Activated naive CD8-positive, alpha-beta T cell (primary cell): ENCODE data around the gene PYY.
"Not testable (repeated sequence)": the region's sequence is repeated elsewhere in the genome, so short reads cannot be mapped to it uniquely, and the experiment has no call there.

Source experiments
- H3K27ac Mint-ChIP-seq: one replicate; pipeline ENCODE4 v1.8.0; 2021; ENCODE audit warnings: mixed read lengths
- H3K27me3 Mint-ChIP-seq: one replicate; pipeline ENCODE4 v1.8.0; 2021; ENCODE audit warnings: mixed read lengths
- H3K36me3 Mint-ChIP-seq: one replicate; pipeline ENCODE4 v1.8.0; 2021; ENCODE audit warnings: mixed read lengths
- H3K4me1 Mint-ChIP-seq: one replicate; pipeline ENCODE4 v1.8.0; 2021; ENCODE audit warnings: low read depth, mixed read lengths
- H3K4me3 Mint-ChIP-seq: one replicate; pipeline ENCODE4 v1.8.0; 2021; ENCODE audit warnings: mild to moderate bottlenecking, mixed read lengths
- H3K9me3 Mint-ChIP-seq: one replicate; pipeline ENCODE4 v1.8.0; 2021; ENCODE audit warnings: low read depth, mixed read lengths

Gene PYY

GRCh38 chr17:43986225-43986981, 32.7 kb upstream of the PYY start:
- Mint-ChIP-seq H3K36me3 (no peaks in the 10 kb centered on the region), H3K27me3 (peaks cover 17% of the 10 kb centered on the region), H3K27ac (no peak overlapping the region), H3K4me1 (peaks cover 3% of the 10 kb centered on the region), H3K4me3 (no peak overlapping the region), H3K9me3 (no peaks in the 10 kb centered on the region)

GRCh38 chr17:43984521-43984920, 30.8 kb upstream of the PYY start:
- Mint-ChIP-seq H3K4me1 (peaks cover 3% of the 10 kb centered on the region), H3K9me3 (no peaks in the 10 kb centered on the region), H3K36me3 (no peaks in the 10 kb centered on the region), H3K4me3 (peak overlapping the region; percentile 42), H3K27ac (no peak overlapping the region), H3K27me3 (peaks cover 17% of the 10 kb centered on the region)

- Mint-ChIP-seq H3K27me3 (peaks cover 17% of the 10 kb centered on the region), H3K9me3 (no peaks in the 10 kb centered on the region), H3K4me3 (peak overlapping the region; percentile 66)
Measured at GRCh38 chr17:43983515-43984411, 30.0 kb upstream of the PYY start.

DNA sequence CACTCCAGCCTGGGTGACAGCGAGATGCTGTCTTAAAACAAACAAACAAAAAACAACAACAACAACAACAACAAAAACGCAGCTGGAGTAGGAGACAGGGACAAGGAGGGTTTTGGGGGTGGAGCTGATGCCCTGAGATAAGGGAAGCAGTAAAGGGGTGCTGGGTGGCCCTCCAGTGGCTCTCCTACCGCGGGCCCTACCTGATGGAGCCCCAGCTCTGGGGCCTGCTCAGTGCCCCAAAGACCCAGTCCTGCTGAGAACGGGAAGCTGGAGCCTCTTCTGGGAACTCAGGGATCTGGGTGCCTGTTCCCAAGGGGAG, 29.4 kb upstream of the PYY start:
- Mint-ChIP-seq H3K4me1 (peaks cover 3% of the 10 kb centered on the region), H3K27ac (no peak overlapping the region), H3K9me3 (no peaks in the 10 kb centered on the region), H3K36me3 (no peaks in the 10 kb centered on the region), H3K27me3 (peaks cover 19% of the 10 kb centered on the region), H3K4me3 (peak overlapping the region; percentile 66)

More at GRCh38 chr17:43983515-43984411, 30.0 kb upstream of the PYY start:
- Mint-ChIP-seq H3K27ac (no peak overlapping the region), H3K4me1 (peaks cover 3% of the 10 kb centered on the region), H3K36me3 (no peaks in the 10 kb centered on the region)

- no peak overlapping the region for H3K27ac Mint-ChIP-seq
- no peaks in the 10 kb centered on the region for H3K9me3 Mint-ChIP-seq
- H3K27me3 Mint-ChIP-seq = peaks cover 18% of the 10 kb centered on the region
- H3K4me3 Mint-ChIP-seq = no peak overlapping the region
- peaks cover 3% of the 10 kb centered on the region for H3K4me1 Mint-ChIP-seq
- no peaks in the 10 kb centered on the region for H3K36me3 Mint-ChIP-seq
Measured at GRCh38 chr17:43982171-43982570, 28.4 kb upstream of the PYY start.

DNA sequence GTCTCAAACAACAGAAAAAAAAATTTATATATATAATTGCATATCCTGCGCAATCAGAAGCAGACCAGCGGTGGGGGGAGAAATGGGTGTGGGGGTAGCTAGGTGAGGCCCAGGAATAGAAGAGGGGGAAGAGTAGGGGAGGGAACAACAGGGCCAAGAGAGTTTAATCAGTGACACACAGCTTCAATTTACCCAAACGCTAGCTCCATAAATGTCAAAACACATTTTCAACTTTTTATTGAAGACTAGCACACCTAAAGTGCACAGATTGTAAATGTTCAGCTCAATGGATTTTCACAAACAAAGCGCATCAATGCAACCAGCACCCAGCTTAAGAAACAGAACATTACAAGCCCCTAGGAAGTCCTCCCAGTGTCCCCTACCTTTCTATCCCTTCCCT, 25.9 kb upstream of the PYY start:
- Mint-ChIP-seq H3K9me3 (no peaks in the 10 kb centered on the region), H3K4me3 (no peak overlapping the region), H3K27ac (no peak overlapping the region), H3K36me3 (no peaks in the 10 kb centered on the region), H3K4me1 (no peaks in the 10 kb centered on the region), H3K27me3 (peaks cover 15% of the 10 kb centered on the region)

DNA sequence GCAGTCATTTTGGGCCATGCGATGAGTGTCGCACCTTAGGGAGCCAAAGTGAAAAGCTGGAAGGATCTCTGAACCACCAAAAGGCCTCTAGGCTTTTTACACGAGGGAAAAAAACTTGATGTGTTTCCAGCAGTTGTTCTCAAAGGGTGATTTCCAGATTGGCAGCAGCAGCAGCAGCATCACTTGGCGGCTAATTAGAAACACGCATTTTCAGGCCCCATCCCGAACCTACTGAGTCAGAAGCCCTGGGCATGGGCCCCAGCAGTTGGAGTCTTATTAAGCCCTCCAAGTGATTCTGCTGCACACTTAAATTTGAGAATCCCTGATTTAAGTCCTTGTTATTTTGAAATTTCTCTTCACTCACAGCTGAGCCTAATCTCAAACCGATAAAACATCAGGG, 25.3 kb upstream of the PYY start:
- H3K36me3 Mint-ChIP-seq = no peaks in the 10 kb centered on the region
- no peaks in the 10 kb centered on the region for H3K4me1 Mint-ChIP-seq
- no peak overlapping the region for H3K4me3 Mint-ChIP-seq
- peaks cover 15% of the 10 kb centered on the region for H3K27me3 Mint-ChIP-seq
- no peaks in the 10 kb centered on the region for H3K9me3 Mint-ChIP-seq
- no peak overlapping the region for H3K27ac Mint-ChIP-seq

DNA sequence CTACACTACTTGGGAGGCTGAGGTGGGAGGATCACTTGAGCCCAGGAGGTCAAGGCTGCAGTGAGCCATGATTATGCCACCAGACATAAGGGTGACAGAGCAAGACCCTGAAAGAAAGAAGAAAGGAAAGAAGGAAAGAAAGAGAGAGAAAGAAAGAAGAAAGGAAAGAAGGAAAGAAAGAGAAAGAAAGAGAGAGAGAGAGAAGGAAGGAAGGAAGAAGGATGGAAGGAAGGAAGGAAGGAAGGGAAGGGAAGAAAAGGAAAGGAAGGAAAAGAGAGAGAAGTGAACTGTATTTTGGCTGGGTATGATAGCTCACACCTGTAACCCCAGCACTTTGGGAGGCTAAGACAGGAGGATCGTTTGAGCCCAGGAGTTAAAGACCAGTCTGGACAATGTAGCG, 24.3 kb upstream of the PYY start:
- no peaks in the 10 kb centered on the region for H3K4me1 Mint-ChIP-seq
- H3K27ac Mint-ChIP-seq = no peak overlapping the region
- no peak overlapping the region for H3K4me3 Mint-ChIP-seq
- H3K9me3 Mint-ChIP-seq = no peaks in the 10 kb centered on the region
- no peaks in the 10 kb centered on the region for H3K36me3 Mint-ChIP-seq
- H3K27me3 Mint-ChIP-seq = peaks cover 13% of the 10 kb centered on the region

GRCh38 chr17:43976963-43977837, 23.5 kb upstream of the PYY start:
- no peaks in the 10 kb centered on the region for H3K4me1 Mint-ChIP-seq
- H3K9me3 Mint-ChIP-seq = no peaks in the 10 kb centered on the region
- H3K27me3 Mint-ChIP-seq = peaks cover 9% of the 10 kb centered on the region
- no peak overlapping the region for H3K4me3 Mint-ChIP-seq
- no peaks in the 10 kb centered on the region for H3K36me3 Mint-ChIP-seq
- no peak overlapping the region for H3K27ac Mint-ChIP-seq

DNA sequence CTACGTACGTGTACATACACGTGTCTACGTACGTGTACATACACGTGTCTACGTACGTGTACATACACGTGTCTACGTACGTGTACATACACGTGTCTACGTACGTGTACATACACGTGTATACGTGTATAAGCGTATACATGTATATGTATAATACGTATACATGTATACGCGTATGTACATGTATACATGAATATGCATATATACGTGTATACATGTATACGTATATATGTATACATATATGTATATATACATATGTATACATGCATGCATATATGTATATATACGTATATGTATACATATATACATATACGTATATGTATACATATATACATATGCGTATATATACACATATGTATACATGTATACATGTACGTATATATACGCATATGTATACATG, 22.2 kb upstream of the PYY start:
- Mint-ChIP-seq H3K27me3 (peaks cover 3% of the 10 kb centered on the region), H3K9me3 (no peaks in the 10 kb centered on the region), H3K4me1 (peaks cover 5% of the 10 kb centered on the region), H3K4me3 (no peak overlapping the region), H3K36me3 (no peaks in the 10 kb centered on the region), H3K27ac (no peak overlapping the region)

DNA sequence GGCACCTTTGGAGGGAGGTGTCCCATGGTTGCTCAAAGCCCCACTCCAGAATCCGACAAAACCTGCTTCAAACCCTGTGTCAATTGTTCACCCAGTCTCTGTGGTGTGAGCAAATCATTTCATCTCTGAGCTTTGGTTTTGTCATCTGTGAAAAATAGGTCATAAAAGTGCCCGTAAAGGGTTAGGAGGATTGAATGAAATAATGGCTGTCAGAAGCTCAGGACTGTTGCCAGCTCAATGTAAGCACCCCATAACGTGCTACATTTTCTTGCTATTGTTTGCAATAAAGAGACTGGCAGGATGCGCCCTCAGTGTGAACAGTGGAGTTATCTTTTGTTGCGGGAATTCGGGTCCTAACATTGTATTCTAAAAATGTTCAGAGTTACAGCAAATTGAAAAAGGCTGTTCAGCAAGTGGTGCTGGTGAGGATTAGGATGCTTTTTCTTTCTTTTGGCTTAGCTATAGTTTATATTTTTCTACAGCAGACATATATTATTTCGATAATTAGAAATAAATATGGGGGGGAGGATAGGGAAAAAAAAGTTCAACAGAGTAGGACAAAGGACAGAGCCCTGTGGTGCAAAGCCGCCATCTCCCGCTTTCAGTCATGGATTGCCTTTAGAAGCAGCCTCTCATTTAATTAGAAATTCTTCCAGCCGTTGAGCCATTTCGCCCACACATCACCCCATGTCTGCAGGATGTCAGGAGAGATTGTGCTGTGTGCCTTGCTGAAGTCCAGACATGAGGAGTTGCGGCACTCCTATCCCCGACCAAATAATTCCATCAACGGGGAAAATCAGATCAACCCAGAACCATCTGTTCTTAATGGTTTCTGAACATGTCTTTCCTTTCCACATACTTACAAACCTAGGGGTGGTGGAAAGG, 20.9 kb upstream of the PYY start:
- Mint-ChIP-seq H3K27me3 (peaks cover 3% of the 10 kb centered on the region), H3K4me1 (peaks cover 5% of the 10 kb centered on the region), H3K9me3 (no peaks in the 10 kb centered on the region), H3K4me3 (no peak overlapping the region), H3K36me3 (no peaks in the 10 kb centered on the region), H3K27ac (no peak overlapping the region)

DNA sequence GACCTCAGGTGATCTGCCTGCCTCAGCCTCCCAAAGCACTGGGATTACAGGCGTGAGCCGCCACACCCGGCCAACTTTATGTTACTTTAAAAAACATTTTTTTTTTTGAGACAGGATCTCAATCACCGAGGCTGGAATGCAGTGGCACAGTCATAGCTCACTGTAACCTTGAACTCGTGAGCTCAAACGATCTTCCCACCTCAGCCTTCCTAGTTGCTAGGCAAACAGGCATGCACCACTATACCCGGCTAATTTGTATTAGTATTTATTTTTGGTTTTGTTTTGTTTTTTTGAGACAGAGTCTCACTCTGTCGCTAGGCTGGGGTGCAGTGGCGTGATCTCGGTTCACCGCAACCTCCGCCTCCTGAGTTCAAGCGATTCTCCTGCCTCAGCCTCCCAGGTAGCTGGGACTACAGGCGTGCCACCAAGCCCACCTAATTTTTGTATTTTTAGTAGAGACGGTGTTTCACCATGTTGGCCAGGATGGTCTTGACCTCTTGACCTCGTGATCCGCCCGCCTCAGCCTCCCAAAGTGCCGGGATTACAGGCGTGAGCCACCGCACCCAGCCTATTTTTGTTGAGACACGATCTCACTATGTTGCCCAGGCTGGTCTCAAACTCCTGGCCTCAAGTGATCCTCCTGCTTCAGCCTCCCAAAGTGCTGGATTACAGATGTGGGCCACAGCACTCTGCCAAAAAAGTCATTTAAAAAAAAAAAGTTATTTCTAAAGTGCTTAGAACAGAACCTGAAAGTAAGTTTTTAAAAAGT, 18.9 kb upstream of the PYY start:
- not testable (repeated sequence) for H3K4me1 Mint-ChIP-seq, H3K27ac Mint-ChIP-seq, H3K36me3 Mint-ChIP-seq, H3K4me3 Mint-ChIP-seq, H3K9me3 Mint-ChIP-seq, H3K27me3 Mint-ChIP-seq

GRCh38 chr17:43971436-43971835, 17.7 kb upstream of the PYY start:
- not testable (repeated sequence) for H3K4me1 Mint-ChIP-seq, H3K36me3 Mint-ChIP-seq, H3K27ac Mint-ChIP-seq, H3K27me3 Mint-ChIP-seq, H3K4me3 Mint-ChIP-seq, H3K9me3 Mint-ChIP-seq

- H3K4me3 Mint-ChIP-seq = no peak overlapping the region
- no peaks in the 10 kb centered on the region for H3K9me3 Mint-ChIP-seq
- H3K27me3 Mint-ChIP-seq = no peaks in the 10 kb centered on the region
- peaks cover 5% of the 10 kb centered on the region for H3K4me1 Mint-ChIP-seq
- H3K27ac Mint-ChIP-seq = no peak overlapping the region
- H3K36me3 Mint-ChIP-seq = no peaks in the 10 kb centered on the region
Measured at GRCh38 chr17:43970366-43970765, 16.6 kb upstream of the PYY start.
